Measurements from ENCODE around the gene FRRS1. TPM values are rescaled to one million over a fixed set of nuclear protein-coding genes. Genes with fewer than 3 reads are reported as not detected.

Gene FRRS1
- polyA plus RNA-seq, 2 of the 4 experiments (the other 2 are of a cell fraction): 2.4 to 4.9 TPM

GRCh38 chr1:99735852-99736251, 30.6 kb downstream of the FRRS1 start:
- Histone ChIP-seq H3K27ac (no peak overlapping the region), H3K4me2 (no peak overlapping the region), H3K4me3 (no peak overlapping the region), H3K4me1 (peaks cover 7% of the 10 kb centered on the region; the same call in 1 of the 3 replicates), H3K9me3 (no peaks in the 10 kb centered on the region)
- TF ChIP-seq MAX (IDR thresholded peaks at IDR 0.05): no peak
- TF ChIP-seq REST (IDR thresholded peaks at IDR 0.05): no peak
- TF ChIP-seq NR3C1 (IDR thresholded peaks at IDR 0.05): no peak
- no peak for TF ChIP-seq TFCP2L1 (CRISPR knock-in tag; IDR thresholded peaks at IDR 0.05)
- TF ChIP-seq BCL3 (IDR thresholded peaks at IDR 0.05): no peak
- TF ChIP-seq KDM5A (IDR thresholded peaks at IDR 0.05): no peak
- TF ChIP-seq NFE2L2 (conservative IDR thresholded peaks at IDR 0.05; ENCODE audit: low read length): no peak
- no peak for TF ChIP-seq ZFP36 (IDR thresholded peaks at IDR 0.05; ENCODE audit: borderline replicate concordance, partially characterized antibody)
- TF ChIP-seq CEBPB (IDR thresholded peaks at IDR 0.05): no peak
- TF ChIP-seq CBX2 (IDR thresholded peaks at IDR 0.05; ENCODE audit: borderline replicate concordance, low read depth): no peak
- no peak for TF ChIP-seq USF2 (IDR thresholded peaks at IDR 0.05)
- no peak for TF ChIP-seq JUN (IDR thresholded peaks at IDR 0.05)
- TF ChIP-seq HOXB5 (CRISPR knock-in tag; IDR thresholded peaks at IDR 0.05): no peak
- TF ChIP-seq PHF8 (IDR thresholded peaks at IDR 0.05; ENCODE audit: borderline replicate concordance, low read depth): no peak
- no peak for TF ChIP-seq MAFK (IDR thresholded peaks at IDR 0.05; ENCODE audit: partially characterized antibody)
- TF ChIP-seq EP300 (IDR thresholded peaks at IDR 0.05): no peak
- FAIRE-seq (no peak), DNase-seq (ENCODE audit: low read depth in 1 of 2, low spot score in 1 of 2) (no peak), ATAC-seq (no peak)
- CTCF ChIA-PET: no interaction called here
- 48% methylated on average over 2 of the region's 2 CpGs for WGBS (ENCODE audit: missing lambda C conversion rate)
- POLR2A ChIA-PET: no interaction called here

- Histone ChIP-seq H3K4me2 (no peak overlapping the region), H3K4me1 (no peaks in the 10 kb centered on the region; the same call in 2 of the 3 replicates), H3K9me3 (no peaks in the 10 kb centered on the region), H3K4me3 (no peak overlapping the region), H3K27ac (no peak overlapping the region)
- FAIRE-seq: no peak
- TF ChIP-seq ELK1 (IDR thresholded peaks at IDR 0.05; ENCODE audit: low read depth, low read length) (no peak), EHF (CRISPR knock-in tag; IDR thresholded peaks at IDR 0.05) (no peak), BCL3 (IDR thresholded peaks at IDR 0.05) (no peak), PHF8 (IDR thresholded peaks at IDR 0.05; ENCODE audit: borderline replicate concordance, low read depth) (no peak), NR3C1 (IDR thresholded peaks at IDR 0.05) (no peak), HOXB5 (CRISPR knock-in tag; IDR thresholded peaks at IDR 0.05) (no peak)
- 17% methylated on average over 1 of the region's 1 CpG for WGBS (ENCODE audit: missing lambda C conversion rate)
- DNase-seq (ENCODE audit: low read depth in 1 of 2, low spot score in 1 of 2): no peak
- ChIA-PET CTCF (no interaction called here), POLR2A (no interaction called here)
- no peak for ATAC-seq
Measured at GRCh38 chr1:99731384-99731783, 35.1 kb downstream of the FRRS1 start.

All from A549 (cell line).